AG04450 (cell line): ENCODE data around the gene EMC9. TPM values are rescaled to one million over a fixed set of nuclear protein-coding genes. Genes with fewer than 3 reads are reported as not detected.

Experiments
- CTCF ChIA-PET: fragments of 300-600, 350-600 bp; formaldehyde crosslinking; extraction: SDS; loops from one replicate; lab custom pipeline; 2022; ENCODE audit warnings: antibody characterized with exemption, inconsistent platforms; lab: Charles Lee
- POLR2A ChIA-PET: fragments of 350-600 bp; formaldehyde crosslinking; extraction: SDS; loops from one replicate; lab custom pipeline; 2021; ENCODE audit warnings: antibody characterized with exemption, inconsistent platforms; lab: Yijun Ruan, JAX
- DNase-seq: peaks from one replicate; pipeline ENCODE4 v3.0.0-alpha.2; 2011; ENCODE audit warnings: low read depth, low spot score
- H3K27ac ChIP-seq: one replicate; pipeline ENCODE4 v1.5.1; 2012; ENCODE audit warnings: low read depth, low read length, control low read depth
- H3K27me3 ChIP-seq: one replicate; pipeline ENCODE4 v1.6.0; 2012; ENCODE audit warnings: low read length; ENCODE audit not compliant: control insufficient read depth, insufficient read depth
- H3K4me3 ChIP-seq: 2 replicates; pipeline ENCODE4 v1.5.1; 2011; ENCODE audit warnings: mild to moderate bottlenecking, low read depth, low read length, control low read depth
- H3K9me3 ChIP-seq: 2 replicates; pipeline ENCODE4 v1.5.1; 2012; ENCODE audit warnings: low read length; ENCODE audit not compliant: control insufficient read depth, insufficient read depth
- CTCF ChIP-seq: IDR thresholded peaks from 2 replicates; pipeline ENCODE4 v1.5.1; 2011; ENCODE audit warnings: low read depth, low read length, control low read depth, inconsistent platforms
- polyA plus RNA-seq: library from polyadenylated mRNA; depleted of rRNA; stranded (reverse); fragments of >200 nt; gene quantifications from 2 replicates; pipeline ENCODE4 v1.2.3, GENCODE V29; 2011

EMC9 gene
- polyA plus RNA-seq, 1 experiment, result 4.4 TPM

GRCh38 chr14:24188251-24189058 is 47.1 kb upstream of the EMC9 start, which contains the start of gene IPO4:
Gene IPO4, minus strand, starts transcription at chr14:24188816. Its CDS starts 29 bp downstream, at chr14:24188787.
- ChIA-PET POLR2A (interaction anchor here (0.8 to 1.5 kb wide), 4 partner anchors 7 to 178 kb away, joined by 3 to 9 read pairs (median 4); partner anchors contain the start of genes CHMP4A and TM9SF1), CTCF (interaction anchor here (0.6 to 2.7 kb wide), 2 partner anchors 28 to 46 kb away, joined by 3 to 10 read pairs; partner anchors contain the start of gene IRF9)
- peak; percentile 94 for DNase-seq

GRCh38 chr14:24187539-24187915 is 46.1 kb upstream of the EMC9 start:
- H3K9me3 ChIP-seq, result no peaks in the 10 kb centered on the region; the same call in 1 of the 2 replicates
- ChIA-PET CTCF (interaction anchor here (1.5 to 2.7 kb wide), 2 partner anchors 27 to 109 kb away, joined by 5 to 10 read pairs; partner anchors contain the start of gene IRF9), POLR2A (interaction anchor here (1.2 kb wide), 1 partner anchor 8 kb away, joined by 4 read pairs; the partner anchor contains the start of gene TM9SF1)
- TF ChIP-seq CTCF, result no peak
- peak overlapping the region; percentile 85 for H3K4me3 ChIP-seq
- no peak overlapping the region for H3K27ac ChIP-seq
- no peak for DNase-seq
- no peaks in the 10 kb centered on the region for H3K27me3 ChIP-seq

More at GRCh38 chr14:24188251-24189058, 47.1 kb upstream of the EMC9 start, which contains the start of gene IPO4:
- Histone ChIP-seq H3K27ac (peak within 1 kb of the TSS; percentile 77), H3K27me3 (no peaks in the 10 kb centered on the region), H3K9me3 (no peaks in the 10 kb centered on the region; the same call in 1 of the 2 replicates), H3K4me3 (peak within 1 kb of the TSS; percentile 85)
- no peak for TF ChIP-seq CTCF

DNA sequence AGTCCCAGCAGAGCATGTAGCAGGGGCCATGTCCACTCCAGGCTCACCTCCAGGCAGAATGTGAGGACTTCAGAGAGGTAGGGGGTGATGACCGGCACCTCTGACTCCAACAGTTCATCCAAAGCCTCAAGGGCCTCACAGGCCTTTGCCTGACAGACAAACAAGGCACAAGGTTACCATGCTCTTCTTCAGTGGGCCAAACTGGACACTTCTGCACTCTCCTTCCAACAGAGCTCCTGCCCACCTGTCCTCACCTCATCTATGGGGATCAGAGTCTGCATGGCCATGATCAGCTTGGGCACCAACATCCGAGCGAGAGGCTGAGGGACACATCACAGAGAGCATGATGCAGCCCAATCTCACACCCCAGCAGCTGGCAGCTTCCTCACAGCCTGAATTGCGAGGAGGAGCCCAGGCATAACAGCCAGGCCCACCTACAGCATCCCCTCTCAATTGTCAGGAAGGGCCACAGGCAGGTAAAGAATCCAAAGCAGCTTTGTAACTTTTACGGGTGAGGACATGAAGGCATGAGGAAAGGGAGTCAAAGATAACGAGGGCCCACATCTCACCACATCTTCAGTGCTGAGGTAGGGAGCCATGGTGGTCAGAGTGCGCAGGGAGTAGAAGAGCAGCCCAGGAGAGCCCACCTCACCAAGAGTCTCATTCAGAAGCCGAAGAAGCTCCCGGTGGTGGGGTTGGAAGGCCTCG is 45.6 kb upstream of the EMC9 start:
- no peak overlapping the region for H3K4me3 ChIP-seq
- CTCF ChIA-PET, result interaction anchor here (1.5 to 2.7 kb wide), 2 partner anchors 26 to 110 kb away, joined by 5 to 10 read pairs; partner anchors contain the start of gene IRF9

DNA sequence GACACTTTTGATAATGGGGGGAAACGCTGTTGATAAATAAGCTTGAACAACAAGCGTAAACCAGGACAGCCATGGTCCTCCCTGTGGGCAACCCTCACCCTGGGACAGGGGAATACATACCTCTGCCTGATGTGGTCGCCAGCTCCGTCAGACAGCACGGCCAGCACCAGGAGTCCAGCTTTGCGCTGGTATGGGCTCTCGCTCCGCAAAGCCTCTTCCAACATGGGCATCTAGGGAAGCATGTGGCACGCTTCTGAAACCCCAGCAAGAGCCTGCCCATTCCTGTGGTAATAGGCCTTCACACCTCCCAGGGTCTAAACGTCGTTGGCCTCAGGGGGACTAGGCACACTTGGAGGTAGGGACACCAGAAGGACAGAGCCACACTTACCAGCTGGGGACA is 44.4 kb upstream of the EMC9 start:
- ChIA-PET CTCF (interaction anchor here (0.9 to 2.6 kb wide), 2 partner anchors 25 to 111 kb away, joined by 5 to 10 read pairs; partner anchors contain the start of gene IRF9), POLR2A (interaction anchor here (0.6 to 1.0 kb wide), 2 partner anchors 10 kb away, joined by 3 read pairs; partner anchors contain the start of gene TM9SF1)
- Histone ChIP-seq H3K4me3 (no peak overlapping the region), H3K27ac (no peak overlapping the region), H3K27me3 (no peaks in the 10 kb centered on the region), H3K9me3 (no peaks in the 10 kb centered on the region; the same call in 1 of the 2 replicates)
- TF ChIP-seq CTCF, result no peak
- no peak for DNase-seq

More for the DNA sequence above, 45.6 kb upstream of the EMC9 start:
- POLR2A ChIA-PET, result interaction anchor here (1.2 kb wide), 1 partner anchor 9 kb away, joined by 4 read pairs; the partner anchor contains the start of gene TM9SF1
- Histone ChIP-seq H3K27me3 (no peaks in the 10 kb centered on the region), H3K27ac (no peak overlapping the region), H3K9me3 (no peaks in the 10 kb centered on the region; the same call in 1 of the 2 replicates)
- no peak for TF ChIP-seq CTCF
- DNase-seq, result no peak
